ENCODE measurements around the gene SERPINA9. TPM values are rescaled to one million over a fixed set of nuclear protein-coding genes. Genes with fewer than 3 reads are reported as not detected.

SERPINA9 gene
- total RNA-seq, 2 experiments from 2014 or later, result not detected

DNA sequence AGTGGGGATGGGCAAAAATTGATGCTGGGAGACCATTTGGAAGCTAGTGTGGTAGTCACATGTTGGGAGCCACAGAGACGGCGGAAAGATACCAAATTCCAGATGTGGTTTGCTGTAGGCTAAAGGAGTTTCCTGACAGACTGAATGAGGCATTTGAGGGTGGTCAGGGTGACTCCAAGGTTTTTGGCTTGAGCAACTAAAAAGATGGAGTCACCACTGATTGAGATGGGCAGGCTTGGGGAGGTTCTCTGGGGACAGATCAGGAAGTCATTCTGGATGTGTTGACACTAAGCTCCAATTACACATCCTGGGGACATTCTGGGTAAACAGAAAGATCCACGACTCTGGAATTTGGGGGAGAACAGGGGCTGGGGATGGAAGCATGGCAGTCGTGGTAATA, 15.5 kb upstream of the SERPINA9 start:
- Mint-ChIP-seq H3K27me3 (peaks cover 3% of the 10 kb centered on the region), H3K4me1 (ENCODE audit: low read depth) (no peaks in the 10 kb centered on the region), H3K9me3 (no peaks in the 10 kb centered on the region), H3K27ac (no peak overlapping the region), H3K36me3 (ENCODE audit: low read depth) (no peaks in the 10 kb centered on the region), H3K4me3 (no peak overlapping the region)
- TF ChIP-seq, protein P1, sequence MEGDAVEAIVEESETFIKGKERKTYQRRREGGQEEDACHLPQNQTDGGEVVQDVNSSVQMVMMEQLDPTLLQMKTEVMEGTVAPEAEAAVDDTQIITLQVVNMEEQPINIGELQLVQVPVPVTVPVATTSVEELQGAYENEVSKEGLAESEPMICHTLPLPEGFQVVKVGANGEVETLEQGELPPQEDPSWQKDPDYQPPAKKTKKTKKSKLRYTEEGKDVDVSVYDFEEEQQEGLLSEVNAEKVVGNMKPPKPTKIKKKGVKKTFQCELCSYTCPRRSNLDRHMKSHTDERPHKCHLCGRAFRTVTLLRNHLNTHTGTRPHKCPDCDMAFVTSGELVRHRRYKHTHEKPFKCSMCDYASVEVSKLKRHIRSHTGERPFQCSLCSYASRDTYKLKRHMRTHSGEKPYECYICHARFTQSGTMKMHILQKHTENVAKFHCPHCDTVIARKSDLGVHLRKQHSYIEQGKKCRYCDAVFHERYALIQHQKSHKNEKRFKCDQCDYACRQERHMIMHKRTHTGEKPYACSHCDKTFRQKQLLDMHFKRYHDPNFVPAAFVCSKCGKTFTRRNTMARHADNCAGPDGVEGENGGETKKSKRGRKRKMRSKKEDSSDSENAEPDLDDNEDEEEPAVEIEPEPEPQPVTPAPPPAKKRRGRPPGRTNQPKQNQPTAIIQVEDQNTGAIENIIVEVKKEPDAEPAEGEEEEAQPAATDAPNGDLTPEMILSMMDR (IDR thresholded peaks at IDR 0.05), result no peak
- ChIA-PET POLR2A (interaction anchor here (0.7 kb wide), 1 partner anchor 86 kb away, joined by 3 read pairs; no protein-coding TSS in a partner anchor), CTCF (no interaction called here)
- intact Hi-C loops (cut with micrococcal nuclease), result no loop called here
- DNase-seq (no peak), ATAC-seq (no peak)

DNA sequence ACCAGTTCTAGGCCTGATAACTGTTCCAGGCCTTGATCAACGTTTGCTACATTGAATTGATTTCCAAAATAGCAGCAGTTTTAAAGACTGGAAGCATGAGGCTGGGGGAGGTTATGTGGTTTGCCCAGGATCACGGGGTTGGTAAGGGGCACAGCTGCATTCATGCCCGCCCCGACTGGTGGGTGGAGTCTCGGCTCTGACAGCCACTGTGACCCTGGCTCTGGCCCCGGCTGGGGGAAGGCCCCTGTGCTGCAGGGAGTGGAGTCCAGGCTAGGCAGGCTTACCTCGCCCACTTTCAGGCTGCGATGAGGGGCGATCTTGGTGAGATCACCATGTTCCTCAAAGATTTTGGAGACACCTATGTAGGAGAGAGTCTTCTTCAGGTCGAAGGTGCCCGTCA, 13.3 kb upstream of the SERPINA9 start:
- Mint-ChIP-seq H3K9me3 (no peaks in the 10 kb centered on the region), H3K4me1 (ENCODE audit: low read depth) (no peaks in the 10 kb centered on the region), H3K4me3 (no peak overlapping the region), H3K27ac (no peak overlapping the region), H3K36me3 (ENCODE audit: low read depth) (no peaks in the 10 kb centered on the region), H3K27me3 (peaks cover 13% of the 10 kb centered on the region)
- ChIA-PET POLR2A (no interaction called here), CTCF (interaction anchor here (1.4 kb wide), 1 partner anchor 12 kb away, joined by 3 read pairs; no protein-coding TSS in a partner anchor)
- ATAC-seq (no peak), DNase-seq (no peak)
- TF ChIP-seq, protein P1 (IDR thresholded peaks at IDR 0.05), result no peak
- intact Hi-C loops (cut with micrococcal nuclease), result loop anchor here (5.0 kb wide), 2 partner anchors 67 to 357 kb away; no protein-coding TSS in a partner anchor

DNA sequence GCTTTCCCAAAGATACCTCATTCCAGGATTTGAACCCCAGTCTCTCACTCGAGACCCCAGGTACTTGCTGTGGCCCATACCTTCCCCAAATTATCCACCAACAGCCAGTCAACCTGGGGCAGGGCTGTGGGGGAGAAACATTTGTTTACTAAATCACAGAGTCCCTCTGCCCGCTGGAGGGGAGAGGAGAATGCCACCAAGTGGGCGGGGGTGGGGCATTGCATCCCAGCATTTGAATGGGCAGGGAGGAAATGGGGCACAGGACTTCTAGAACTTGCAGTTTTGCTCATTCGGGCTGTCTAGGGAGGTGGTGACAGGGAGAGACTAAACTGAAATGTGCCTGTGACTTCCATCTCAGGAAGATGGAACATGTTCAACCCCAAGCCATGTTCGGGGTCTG, 10.9 kb upstream of the SERPINA9 start:
- H3K36me3 Mint-ChIP-seq (ENCODE audit: low read depth), result no peaks in the 10 kb centered on the region
- POLR2A ChIA-PET, result no interaction called here
- no peak overlapping the region for H3K27ac Mint-ChIP-seq
- CTCF ChIA-PET, result interaction anchor here (0.6 to 2.8 kb wide), 27 partner anchors 9 to 383 kb away, joined by 3 to 14 read pairs (median 4); partner anchors contain the start of gene SERPINA9
- no peaks in the 10 kb centered on the region for H3K9me3 Mint-ChIP-seq
- no peak overlapping the region for H3K4me3 Mint-ChIP-seq
- H3K4me1 Mint-ChIP-seq (ENCODE audit: low read depth), result no peaks in the 10 kb centered on the region
- intact Hi-C loops (cut with micrococcal nuclease), result loop anchor here (5.0 kb wide), 2 partner anchors 65 to 355 kb away; no protein-coding TSS in a partner anchor
- ATAC-seq (no peak), DNase-seq (no peak)
- H3K27me3 Mint-ChIP-seq, result peaks cover 14% of the 10 kb centered on the region
- TF ChIP-seq, protein P1 (IDR thresholded peaks at IDR 0.05), result no peak

DNA sequence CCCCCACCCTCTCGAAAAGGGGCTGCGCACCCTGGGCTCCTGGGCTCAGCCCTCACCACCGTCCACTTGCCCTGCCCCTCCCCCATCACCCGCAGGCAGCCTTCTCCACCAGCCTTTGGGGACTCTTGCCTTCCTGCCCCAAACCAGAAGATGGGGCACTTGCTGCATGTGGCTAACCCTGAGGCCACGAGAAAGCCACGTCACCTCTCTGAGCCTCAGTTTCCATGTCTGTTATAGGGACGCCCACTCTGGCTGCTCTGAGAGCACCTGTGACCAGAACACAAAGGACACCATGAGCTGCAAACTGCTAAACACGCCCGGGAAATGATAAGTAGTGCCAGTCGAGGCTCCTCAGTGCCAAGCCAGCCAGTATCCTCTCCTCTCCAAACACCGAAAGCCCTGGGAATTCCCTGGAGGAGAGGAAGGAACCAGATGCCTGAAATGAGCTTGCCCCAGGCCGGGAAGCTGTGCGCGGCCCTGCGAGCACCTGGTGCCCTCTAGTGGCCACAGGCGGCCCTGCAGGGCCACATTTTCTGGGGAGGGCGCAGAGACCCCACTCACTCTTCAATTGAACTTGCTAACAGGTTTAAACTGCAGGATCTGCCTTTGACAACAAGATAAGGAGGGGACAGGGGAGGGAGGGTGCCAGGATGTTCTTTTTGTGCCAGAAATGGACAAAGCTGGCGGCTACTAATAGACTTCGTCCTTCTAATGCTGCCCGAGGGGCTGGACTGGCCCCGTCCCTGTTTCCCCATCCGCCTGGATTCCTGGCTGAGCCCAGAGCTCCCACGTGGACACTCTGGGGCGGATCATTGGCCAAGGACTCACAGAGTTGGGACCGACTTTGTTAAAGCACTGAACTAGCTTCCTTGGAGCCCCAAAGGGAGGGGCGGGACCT, 10.2 kb upstream of the SERPINA9 start:
- Mint-ChIP-seq H3K4me1 (ENCODE audit: low read depth) (no peaks in the 10 kb centered on the region), H3K36me3 (ENCODE audit: low read depth) (no peaks in the 10 kb centered on the region), H3K27ac (no peak overlapping the region), H3K4me3 (no peak overlapping the region), H3K9me3 (no peaks in the 10 kb centered on the region), H3K27me3 (peaks cover 14% of the 10 kb centered on the region)
- ATAC-seq (peak; percentile 56), DNase-seq (peak; percentile 38)
- POLR2A ChIA-PET, result interaction anchor here (0.6 kb wide), 1 partner anchor 53 kb away, joined by 3 read pairs; no protein-coding TSS in a partner anchor
- CTCF ChIA-PET, result interaction anchor here (0.6 to 2.8 kb wide), 32 partner anchors 8 to 382 kb away, joined by 3 to 14 read pairs (median 4); partner anchors contain the start of gene SERPINA9
- intact Hi-C loops (cut with micrococcal nuclease), result loop anchor here (5.0 kb wide), 2 partner anchors 64 to 354 kb away; no protein-coding TSS in a partner anchor
- TF ChIP-seq, protein P1 (IDR thresholded peaks at IDR 0.05), result peak; percentile 99

DNA sequence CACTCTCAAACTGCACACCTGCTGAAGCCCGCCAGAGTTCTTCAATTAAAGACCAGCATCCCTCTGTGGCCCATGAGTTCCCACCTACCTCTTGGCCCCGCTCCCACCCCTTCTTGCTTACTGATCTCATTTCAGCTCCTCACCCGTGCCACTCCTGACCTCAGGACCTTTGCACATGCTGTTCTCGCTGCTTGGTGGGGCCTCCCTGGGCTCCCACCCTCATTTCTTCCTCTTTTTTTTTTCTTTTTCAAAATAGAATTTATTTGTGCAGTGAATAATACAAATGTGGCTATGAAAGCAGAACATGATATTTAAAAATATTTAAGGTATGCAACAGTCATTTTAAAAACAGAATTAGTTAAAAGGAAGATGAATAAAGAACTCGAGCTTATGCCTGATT, 8.5 kb upstream of the SERPINA9 start:
- TF ChIP-seq, protein P1 (IDR thresholded peaks at IDR 0.05), result no peak
- intact Hi-C loops (cut with micrococcal nuclease), result no loop called here
- no peaks in the 10 kb centered on the region for H3K9me3 Mint-ChIP-seq
- H3K27ac Mint-ChIP-seq, result no peak overlapping the region
- POLR2A ChIA-PET, result no interaction called here
- CTCF ChIA-PET, result interaction anchor here (1.0 to 2.8 kb wide), 8 partner anchors 8 to 348 kb away, joined by 3 to 12 read pairs (median 4); partner anchors contain the start of gene SERPINA9
- no peaks in the 10 kb centered on the region for H3K36me3 Mint-ChIP-seq (ENCODE audit: low read depth)
- H3K4me1 Mint-ChIP-seq (ENCODE audit: low read depth), result no peaks in the 10 kb centered on the region
- ATAC-seq, result no peak
- no peak for DNase-seq
- peaks cover 14% of the 10 kb centered on the region for H3K27me3 Mint-ChIP-seq
- no peak overlapping the region for H3K4me3 Mint-ChIP-seq

Measured in activated CD8-positive, alpha-beta T cell treated with anti-CD3 and anti-CD28 coated beads for 36 hours (primary cell).